Fibroblast of lung (primary cell): ENCODE data around the gene DENND1A.

Experiments used
- CTCF ChIP-seq, 2 donors: IDR thresholded peaks in 1 of 2; conservative IDR thresholded peaks in 1 of 2; 1 replicate in 1 of 2; 2 replicates in 1 of 2; pipeline ENCODE4 v1.5.1; 2011 to 2012; ENCODE audit warnings: low read length in 2 of 2, control low read depth in 1 of 2, inconsistent platforms in 1 of 2, low read depth in 1 of 2, mild to moderate bottlenecking in 1 of 2
- EZH2 ChIP-seq: IDR thresholded peaks from 2 replicates; pipeline ENCODE4 v1.5.1; 2012; ENCODE audit warnings: low read length, control low read depth, mild to moderate bottlenecking; ENCODE audit errors: missing control alignments

- no peak for TF ChIP-seq CTCF (conservative IDR thresholded peaks at IDR 0.05 in 1 of 2, IDR thresholded peaks at IDR 0.05 in 1 of 2; ENCODE audit: low read depth in 1 of 2, low read length in 2 of 2)
- no peak for TF ChIP-seq EZH2
These were observed 211.7 kb downstream of the DENND1A start for GRCh38 chr9:123718188-123718587.
